Fibroblast of skin of left biceps (primary cell): Measurements from ENCODE around the gene ZNRF3.
A peak's percentile ranks its signal among the peaks of the same experiment; 100 is the strongest.

Experiments used
- DNase-seq, 2 experiments: peaks; one replicate each; pipeline ENCODE4 v3.0.0-alpha.2; 2013; ENCODE audit warnings: low read depth in 2 of 2

The ZNRF3 gene

GRCh38 chr22:29009148-29009547, 125.8 kb downstream of the ZNRF3 start:
- no peak for DNase-seq

GRCh38 chr22:29011240-29012100, 128.1 kb downstream of the ZNRF3 start:
- no peak for DNase-seq

GRCh38 chr22:29012101-29012433, 128.7 kb downstream of the ZNRF3 start:
- DNase-seq, result no peak

- DNase-seq, result no peak
Observed at GRCh38 chr22:29012952-29013351, 129.6 kb downstream of the ZNRF3 start.

- no peak for DNase-seq
Observed at GRCh38 chr22:29014293-29014692, 130.9 kb downstream of the ZNRF3 start.

GRCh38 chr22:29014773-29015172, 131.4 kb downstream of the ZNRF3 start:
- DNase-seq, result no peak

- no peak for DNase-seq
Observed at GRCh38 chr22:29016067-29016938, 132.9 kb downstream of the ZNRF3 start.

- DNase-seq, result no peak
Observed at GRCh38 chr22:29018293-29019189, 135.2 kb downstream of the ZNRF3 start.

- no peak for DNase-seq
Observed at GRCh38 chr22:29022101-29022817, 138.9 kb downstream of the ZNRF3 start.

- DNase-seq, result no peak
Observed at GRCh38 chr22:29023172-29023796, 139.9 kb downstream of the ZNRF3 start.

GRCh38 chr22:29026579-29026978, 143.2 kb downstream of the ZNRF3 start:
- DNase-seq, result no peak

GRCh38 chr22:29028468-29028867, 145.1 kb downstream of the ZNRF3 start:
- DNase-seq, result no peak

- no peak for DNase-seq
Observed at GRCh38 chr22:29029202-29030000, 146.0 kb downstream of the ZNRF3 start.

GRCh38 chr22:29030016-29030617, 146.7 kb downstream of the ZNRF3 start:
- peak in 1 of 2 experiments; percentile 9 for DNase-seq

GRCh38 chr22:29030618-29031226, 147.3 kb downstream of the ZNRF3 start:
- peak in 1 of 2 experiments; percentile 13 for DNase-seq

GRCh38 chr22:29031227-29032011, 148.0 kb downstream of the ZNRF3 start:
- DNase-seq, result peak; percentile 48 to 49

- DNase-seq, result no peak
Observed at GRCh38 chr22:29032014-29032475, 148.7 kb downstream of the ZNRF3 start.

GRCh38 chr22:29032584-29032983, 149.2 kb downstream of the ZNRF3 start:
- no peak for DNase-seq
